AG04449 (cell line): ENCODE results near the gene GPR156.

Source experiments
- CTCF ChIA-PET: fragments of 350-600 bp; formaldehyde crosslinking; extraction: SDS; loops from one replicate; lab custom pipeline; 2021; ENCODE audit warnings: antibody characterized with exemption; lab: Yijun Ruan, JAX
- POLR2A ChIA-PET: fragments of 400-600, 350-600 bp; formaldehyde crosslinking; extraction: SDS; loops from one replicate; lab custom pipeline; 2020; ENCODE audit warnings: antibody characterized with exemption, inconsistent platforms; lab: Yijun Ruan, JAX
- DNase-seq: peaks from one replicate; pipeline ENCODE4 v3.0.0-alpha.2; 2010; ENCODE audit warnings: low read depth, low spot score
- H3K4me3 ChIP-seq: 2 replicates; pipeline ENCODE4 v1.5.1; 2011; ENCODE audit warnings: low read depth, mild to moderate bottlenecking, control low read depth, low read length
- TF ChIP-seq, protein P1 (sequence below): IDR thresholded peaks from one replicate; pipeline ENCODE4 v1.5.1; 2011; ENCODE audit warnings: mild to moderate bottlenecking, moderate library complexity, low read length, control low read depth, inconsistent platforms; ENCODE audit not compliant: insufficient read depth; ENCODE audit errors: missing control alignments

GPR156 gene

DNA sequence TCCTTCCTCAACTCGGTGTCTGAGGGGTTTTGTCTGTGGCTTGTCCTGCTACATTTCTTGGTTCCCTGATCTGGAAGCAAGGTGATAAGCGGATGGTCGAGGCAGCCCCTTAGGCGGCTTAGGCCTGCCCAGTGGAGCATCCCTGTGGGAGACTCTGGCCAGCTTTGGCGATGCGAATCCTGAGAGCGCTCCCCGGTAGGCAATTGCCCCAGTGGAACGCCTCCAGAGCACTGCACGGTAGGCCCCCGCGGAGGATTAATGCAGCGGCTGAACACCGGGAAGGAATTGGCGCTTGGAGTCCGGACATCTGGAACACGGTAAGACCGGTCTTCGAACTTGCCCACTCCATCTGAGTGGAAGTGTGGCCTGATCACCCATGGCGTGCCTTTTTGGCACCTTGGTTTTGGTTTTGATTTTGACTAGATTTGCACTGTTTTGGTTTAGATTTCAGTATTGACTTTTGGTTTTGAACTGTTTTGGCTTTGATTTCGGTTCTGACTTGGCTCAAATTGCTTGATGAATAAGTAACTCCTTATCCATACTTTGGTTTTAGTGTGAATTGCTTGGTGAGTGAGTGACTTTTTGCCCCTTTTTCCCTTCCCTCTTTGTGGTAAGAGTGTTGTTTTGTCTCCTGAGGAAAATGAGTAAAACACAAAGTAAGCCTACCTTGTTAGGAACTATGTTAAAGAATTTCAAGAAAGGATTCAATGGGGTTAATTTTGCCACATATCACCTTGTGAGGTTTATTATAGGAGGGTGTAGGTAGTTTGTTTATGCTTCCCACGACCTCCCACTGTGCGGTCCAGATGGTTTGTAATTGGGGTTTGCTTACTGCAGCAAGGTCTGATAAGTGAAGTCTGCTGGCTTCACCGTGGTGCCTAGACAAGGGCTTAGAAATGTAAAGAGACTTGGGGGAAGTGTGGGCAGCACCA lies 27.1 kb upstream of the GPR156 start:
- ChIA-PET CTCF (no interaction called here), POLR2A (no interaction called here)

DNA sequence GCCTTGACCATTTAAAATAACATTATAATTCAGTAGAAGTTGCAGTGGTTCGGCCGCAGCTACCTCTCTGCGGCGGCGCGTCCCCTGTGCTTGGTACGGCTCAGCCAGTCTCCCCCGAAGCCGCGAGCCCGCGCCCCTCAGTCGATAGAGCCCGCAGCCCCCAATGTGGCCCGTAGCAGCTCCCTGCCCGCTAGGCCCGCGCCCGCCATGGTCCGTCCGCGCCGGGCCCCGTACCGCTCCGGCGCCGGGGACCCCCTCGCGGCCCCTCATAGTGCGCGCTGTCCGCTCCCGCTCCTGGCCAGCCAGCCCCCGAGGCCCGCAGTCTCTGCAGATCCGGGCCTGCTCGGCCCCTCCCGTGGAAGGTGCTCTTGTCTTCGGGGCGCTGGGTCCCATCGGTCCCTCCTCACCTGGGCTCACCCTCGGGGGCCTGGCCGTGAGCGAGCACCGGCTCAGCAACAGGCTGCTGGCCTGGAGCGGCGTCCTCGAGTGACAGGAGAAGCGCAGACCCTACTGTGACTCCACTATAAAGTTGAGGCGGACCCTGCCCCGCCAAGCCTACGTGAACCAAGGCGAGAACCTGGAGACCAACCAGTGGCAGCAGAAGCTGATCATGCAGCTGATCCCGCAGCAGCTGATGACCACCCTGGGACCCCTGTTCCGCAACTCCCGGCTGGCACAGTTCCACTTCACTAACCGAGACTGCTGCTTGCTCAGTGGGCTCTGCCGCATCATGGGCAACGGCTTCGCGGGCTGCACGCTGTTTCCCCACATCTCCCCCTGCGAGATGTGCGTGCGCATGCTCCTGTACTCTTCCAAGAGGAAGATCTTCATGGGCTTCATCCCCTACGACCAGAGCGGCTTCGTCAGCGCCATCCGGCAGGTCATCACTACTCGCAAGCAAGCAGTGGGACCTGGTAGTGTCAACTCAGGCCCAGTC lies 21.8 kb upstream of the GPR156 start:
- H3K4me3 ChIP-seq: no peak overlapping the region

More for the DNA sequence above, 27.1 kb upstream of the GPR156 start:
- DNase-seq: no peak
- TF ChIP-seq, protein P1, sequence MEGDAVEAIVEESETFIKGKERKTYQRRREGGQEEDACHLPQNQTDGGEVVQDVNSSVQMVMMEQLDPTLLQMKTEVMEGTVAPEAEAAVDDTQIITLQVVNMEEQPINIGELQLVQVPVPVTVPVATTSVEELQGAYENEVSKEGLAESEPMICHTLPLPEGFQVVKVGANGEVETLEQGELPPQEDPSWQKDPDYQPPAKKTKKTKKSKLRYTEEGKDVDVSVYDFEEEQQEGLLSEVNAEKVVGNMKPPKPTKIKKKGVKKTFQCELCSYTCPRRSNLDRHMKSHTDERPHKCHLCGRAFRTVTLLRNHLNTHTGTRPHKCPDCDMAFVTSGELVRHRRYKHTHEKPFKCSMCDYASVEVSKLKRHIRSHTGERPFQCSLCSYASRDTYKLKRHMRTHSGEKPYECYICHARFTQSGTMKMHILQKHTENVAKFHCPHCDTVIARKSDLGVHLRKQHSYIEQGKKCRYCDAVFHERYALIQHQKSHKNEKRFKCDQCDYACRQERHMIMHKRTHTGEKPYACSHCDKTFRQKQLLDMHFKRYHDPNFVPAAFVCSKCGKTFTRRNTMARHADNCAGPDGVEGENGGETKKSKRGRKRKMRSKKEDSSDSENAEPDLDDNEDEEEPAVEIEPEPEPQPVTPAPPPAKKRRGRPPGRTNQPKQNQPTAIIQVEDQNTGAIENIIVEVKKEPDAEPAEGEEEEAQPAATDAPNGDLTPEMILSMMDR: no peak
- no peak overlapping the region for H3K4me3 ChIP-seq

DNA sequence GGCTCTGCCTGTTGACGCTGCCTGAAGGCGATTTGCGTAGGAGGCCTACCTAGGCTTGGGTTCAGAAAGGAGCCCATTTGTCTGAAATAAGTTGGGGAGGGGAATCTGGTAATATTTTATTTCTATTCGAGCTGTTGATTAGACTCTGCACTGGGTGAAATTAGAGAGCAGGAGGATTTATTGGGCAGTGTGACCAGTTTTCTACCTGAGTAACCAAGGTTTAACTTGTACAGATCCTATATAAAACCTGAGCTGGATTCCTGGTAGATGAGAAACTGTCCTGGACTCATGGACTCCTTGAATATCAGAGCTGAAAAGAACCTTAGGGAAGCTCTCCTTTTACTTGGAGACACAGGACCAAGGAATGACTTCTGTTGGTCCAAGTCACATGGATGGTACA lies 19.6 kb upstream of the GPR156 start:
- ChIA-PET CTCF (no interaction called here), POLR2A (no interaction called here)
- DNase-seq: no peak
- TF ChIP-seq, protein P1: no peak
- no peak overlapping the region for H3K4me3 ChIP-seq

More for the DNA sequence above, 21.8 kb upstream of the GPR156 start:
- TF ChIP-seq, protein P1: no peak
- CTCF ChIA-PET: no interaction called here
- no peak for DNase-seq
- POLR2A ChIA-PET: no interaction called here

DNA sequence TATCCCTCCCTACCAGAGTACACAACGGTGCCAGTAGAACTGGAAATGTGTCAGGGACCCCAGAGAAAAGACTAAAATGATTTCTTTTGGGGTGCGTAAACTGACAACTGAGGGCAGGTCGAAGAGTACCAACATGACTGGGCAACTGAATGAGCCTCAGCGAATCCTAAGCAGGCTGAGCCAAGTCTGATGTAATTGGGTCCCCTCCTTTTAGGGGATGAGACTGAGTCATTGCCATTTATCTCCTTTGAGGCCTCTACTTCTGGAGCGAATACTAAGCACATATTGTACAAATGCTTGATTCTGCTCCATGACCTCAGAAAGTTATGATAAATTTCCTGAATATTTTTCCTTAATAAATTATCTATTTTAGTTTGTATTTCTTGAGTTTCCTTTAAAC lies 17.3 kb upstream of the GPR156 start:
- H3K4me3 ChIP-seq: no peak overlapping the region
- POLR2A ChIA-PET: no interaction called here
- CTCF ChIA-PET: no interaction called here
- no peak for DNase-seq
- TF ChIP-seq, protein P1: no peak

DNA sequence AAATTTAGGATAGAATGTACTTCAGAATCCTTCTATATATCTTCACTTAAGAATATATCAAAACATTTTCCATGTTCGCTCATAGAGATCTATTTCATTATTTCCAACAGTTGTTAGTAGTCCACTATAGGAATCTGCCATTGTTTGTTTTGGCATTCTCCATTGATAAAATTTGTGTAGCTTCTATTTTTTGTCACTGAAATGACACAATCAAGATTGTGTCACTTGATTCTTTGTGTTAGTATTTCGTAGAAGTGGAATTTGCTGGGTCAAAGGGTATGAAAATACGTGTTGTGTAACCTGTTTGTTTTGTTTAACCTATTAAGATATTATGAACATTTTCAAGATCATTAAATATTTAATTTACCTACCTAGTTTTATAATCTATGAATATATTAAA lies 15.9 kb upstream of the GPR156 start:
- no peak for DNase-seq
- ChIA-PET CTCF (interaction anchor here (0.7 kb wide), 1 partner anchor 14 kb away, joined by 3 read pairs; no protein-coding TSS in a partner anchor), POLR2A (no interaction called here)
- no peak overlapping the region for H3K4me3 ChIP-seq
- TF ChIP-seq, protein P1: no peak
